Esophagus muscularis mucosa (tissue), 4 donors: ENCODE measurements around the gene THSD1. TPM values are rescaled to one million over a fixed set of nuclear protein-coding genes. Genes with fewer than 3 reads are reported as not detected.
A peak's percentile ranks its signal among the peaks of the same experiment; 100 is the strongest.

ENCODE experiments used
- DNase-seq: peaks from one replicate; pipeline ENCODE4 v3.0.0-alpha.2; 2017; ENCODE audit errors: extremely low spot score
- H3K27ac ChIP-seq, 4 donors: fragments of 200-600 bp; sonication (generic); replicated peaks in 1 of 4; 1 replicate in 3 of 4; 2 replicates in 1 of 4; pipeline ENCODE4 v1.5.1; 2016 to 2019; ENCODE audit warnings: mild to moderate bottlenecking in 1 of 4
- H3K27me3 ChIP-seq, 4 donors: fragments of 200-600 bp; sonication (generic); one replicate each; pipeline versions ENCODE4 v1.5.1 to v1.6.0; 2016 to 2019
- H3K36me3 ChIP-seq, 4 donors: fragments of 200-600 bp; sonication (generic); one replicate each; pipeline ENCODE4 v1.5.1; 2016 to 2019
- H3K4me1 ChIP-seq, 4 donors: fragments of 200-600 bp; sonication (generic); one replicate each; pipeline ENCODE4 v1.5.1; 2016 to 2019
- H3K4me3 ChIP-seq, 4 donors: fragments of 200-600 bp; sonication (generic); 1 replicate in 2 of 4; 2 replicates in 2 of 4; pipeline ENCODE4 v1.5.1; 2016 to 2019; ENCODE audit warnings: mild to moderate bottlenecking in 4 of 4, moderate library complexity in 1 of 4
- H3K9me3 ChIP-seq, 4 donors: fragments of 200-600 bp; sonication (generic); 1 replicate in 3 of 4; 2 replicates in 1 of 4; pipeline ENCODE4 v1.5.1; 2016 to 2019
- CTCF ChIP-seq, 3 experiments: fragments of 200-600 bp in 2 of 3; fragments of 450-650 bp in 1 of 3; sonication (generic) in 2 of 3; IDR thresholded peaks; one replicate each; pipeline ENCODE4 v1.5.1; 2017 to 2019; ENCODE audit warnings: antibody characterized with exemption in 3 of 3, mild to moderate bottlenecking in 2 of 3, moderate library complexity in 1 of 3
- EP300 ChIP-seq: sonication (generic); formaldehyde crosslinking; IDR thresholded peaks from one replicate; pipeline ENCODE4 v1.6.1; 2017; ENCODE audit warnings: antibody characterized with exemption
- POLR2A ChIP-seq: fragments of 450-650 bp; IDR thresholded peaks from one replicate; pipeline ENCODE4 v1.6.1; 2017; ENCODE audit warnings: antibody characterized with exemption, moderate library complexity, mild to moderate bottlenecking, low read depth
- POLR2AphosphoS5 ChIP-seq, 2 donors: sonication (generic); formaldehyde crosslinking; IDR thresholded peaks; one replicate each; pipeline ENCODE4 v1.6.1; 2017; ENCODE audit warnings: antibody characterized with exemption in 2 of 2
- WGBS: methylation state at CpG from one replicate; pipeline ENCODE4 v1.1.5; 2018; 5-methylcytosine and 5-hydroxymethylcytosine counted together
- intact Hi-C: fragments of 100-400 bp; cut with DNase I; formaldehyde crosslinking; loops from one replicate; pipeline ENCODE4 v1.15.1; 2023
- total RNA-seq, 4 donors: library from RNA; depleted of rRNA; stranded (reverse); fragments of >200 nt; gene quantifications; one replicate each; pipeline versions ENCODE4 v1.1.0 to v1.2.1, GENCODE V29; 2016

The THSD1 gene
- total RNA-seq, 4 donors from 2014 or later = 5.4 to 7.5 (median 6.8) TPM

- 43% methylated on average over 9 of the region's 10 CpGs for WGBS
- TF ChIP-seq POLR2AphosphoS5 (IDR thresholded peaks at IDR 0.05) = no peak
- TF ChIP-seq POLR2A = no peak
- TF ChIP-seq EP300 = no peak
- no peak for TF ChIP-seq CTCF (IDR thresholded peaks at IDR 0.05)
- intact Hi-C loops = loop anchor here (5.0 to 10.0 kb wide), 3 partner anchors 205 to 322 kb away; partner anchors contain the start of genes NEK5 and SUGT1
Measured at GRCh38 chr13:52449331-52450011, 43.5 kb upstream of the THSD1 start.

GRCh38 chr13:52447815-52448552 lies 42.0 kb upstream of the THSD1 start:
- H3K27ac ChIP-seq = peak overlapping the region in 1 of 4 donors; percentile 1
- no peaks in the 10 kb centered on the region for H3K27me3 ChIP-seq
- 84% methylated on average over 5 of the region's 5 CpGs for WGBS
- DNase-seq = no peak
- peaks cover 24 to 35% (median 34%) of the 10 kb centered on the region in 4 donors for H3K4me1 ChIP-seq
- peaks cover 0 to 9% (median 1%) of the 10 kb centered on the region in 4 donors for H3K36me3 ChIP-seq
- intact Hi-C loops = no loop called here
- TF ChIP-seq CTCF (IDR thresholded peaks at IDR 0.05) (no peak), EP300 (no peak), POLR2AphosphoS5 (IDR thresholded peaks at IDR 0.05) (no peak), POLR2A (no peak)
- H3K9me3 ChIP-seq = no peaks in the 10 kb centered on the region
- H3K4me3 ChIP-seq = no peak overlapping the region

More at GRCh38 chr13:52449331-52450011, 43.5 kb upstream of the THSD1 start:
- peak overlapping the region; percentile 89 to 95 (median 94) for H3K27ac ChIP-seq
- H3K27me3 ChIP-seq = no peaks in the 10 kb centered on the region
- H3K36me3 ChIP-seq = peaks cover 0 to 9% (median 1%) of the 10 kb centered on the region in 4 donors
- DNase-seq = no peak
- peaks cover 25 to 39% (median 36%) of the 10 kb centered on the region in 4 donors for H3K4me1 ChIP-seq
- H3K9me3 ChIP-seq = no peaks in the 10 kb centered on the region
- peak overlapping the region; percentile 81 to 97 (median 91) for H3K4me3 ChIP-seq

GRCh38 chr13:52447354-52447753 lies 41.4 kb upstream of the THSD1 start:
- 46% methylated on average over 2 of the region's 2 CpGs for WGBS

GRCh38 chr13:52446265-52446664 lies 40.3 kb upstream of the THSD1 start:
- no peaks in the 10 kb centered on the region for H3K27me3 ChIP-seq
- H3K36me3 ChIP-seq = peaks cover 5 to 18% (median 11%) of the 10 kb centered on the region in 4 donors
- 92% methylated on average over 1 of the region's 1 CpG for WGBS
- TF ChIP-seq POLR2A (no peak), POLR2AphosphoS5 (IDR thresholded peaks at IDR 0.05) (no peak), EP300 (no peak), CTCF (IDR thresholded peaks at IDR 0.05) (no peak)
- H3K9me3 ChIP-seq = no peaks in the 10 kb centered on the region
- intact Hi-C loops = no loop called here
- no peak overlapping the region for H3K4me3 ChIP-seq
- no peak for DNase-seq
- H3K4me1 ChIP-seq = peaks cover 24 to 34% (median 32%) of the 10 kb centered on the region in 4 donors
- H3K27ac ChIP-seq = no peak overlapping the region

More at GRCh38 chr13:52447354-52447753, 41.4 kb upstream of the THSD1 start:
- peaks cover 0 to 9% (median 1%) of the 10 kb centered on the region in 4 donors for H3K36me3 ChIP-seq
- H3K27me3 ChIP-seq = no peaks in the 10 kb centered on the region
- H3K9me3 ChIP-seq = no peaks in the 10 kb centered on the region
- H3K27ac ChIP-seq = no peak overlapping the region
- peaks cover 24 to 35% (median 34%) of the 10 kb centered on the region in 4 donors for H3K4me1 ChIP-seq
- TF ChIP-seq EP300 = no peak
- TF ChIP-seq CTCF (IDR thresholded peaks at IDR 0.05) = no peak
- TF ChIP-seq POLR2A = no peak
- no peak for TF ChIP-seq POLR2AphosphoS5 (IDR thresholded peaks at IDR 0.05)
- intact Hi-C loops = no loop called here
- H3K4me3 ChIP-seq = no peak overlapping the region
- DNase-seq = no peak
